Ramos (cell line): Measurements from ENCODE around the gene RREB1.

Source experiments
- in situ Hi-C: fragments of 300-500 bp; cut with MboI; formaldehyde crosslinking; loops from one replicate; pipeline ENCODE4 v1.14.3; 2022; ENCODE audit warnings: low sequenced_read_pairs; ENCODE audit not compliant: unreplicated experiment

The RREB1 gene

DNA sequence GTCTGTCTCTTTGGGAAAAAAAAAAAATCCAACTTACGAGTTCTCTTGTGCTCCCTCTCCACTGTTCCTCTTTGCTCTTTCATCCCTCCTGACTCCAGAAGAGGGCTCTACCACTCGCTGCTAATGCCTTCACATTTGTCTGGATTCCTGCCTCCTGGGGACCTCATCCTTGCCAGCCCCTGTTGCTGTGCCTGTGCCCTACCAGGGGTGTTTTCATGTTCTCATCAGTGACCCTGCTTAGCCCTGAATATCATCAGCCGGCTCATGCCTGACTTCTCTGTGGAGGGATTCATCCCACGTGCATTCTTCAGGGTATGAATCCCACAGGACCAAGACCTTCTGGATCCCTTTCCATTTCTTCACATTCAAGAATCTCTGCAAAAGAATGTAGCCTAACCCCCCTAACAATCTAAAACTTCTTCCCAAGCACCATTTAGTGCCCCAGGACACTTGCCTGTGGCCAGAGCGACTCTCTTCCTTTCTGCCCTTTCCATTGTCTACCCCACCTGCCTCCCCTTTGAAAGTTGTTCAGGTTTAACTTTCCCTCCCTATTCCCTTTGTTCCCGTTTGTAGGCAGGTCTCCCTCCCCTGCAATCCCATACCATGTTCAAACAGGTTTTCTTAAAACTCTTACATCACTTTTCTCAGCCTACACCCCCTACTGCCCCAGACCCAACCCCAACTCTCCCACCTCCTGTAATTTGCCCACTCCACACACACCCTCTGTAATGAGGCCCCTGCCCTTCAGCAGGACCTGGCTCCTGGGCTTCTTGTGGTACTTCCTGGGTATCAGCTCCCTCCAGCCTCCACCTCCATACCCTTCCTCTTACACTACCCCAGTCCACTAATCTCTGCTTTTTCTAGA lies 50.2 kb downstream of the RREB1 start:
- in situ Hi-C loops: no loop called here

DNA sequence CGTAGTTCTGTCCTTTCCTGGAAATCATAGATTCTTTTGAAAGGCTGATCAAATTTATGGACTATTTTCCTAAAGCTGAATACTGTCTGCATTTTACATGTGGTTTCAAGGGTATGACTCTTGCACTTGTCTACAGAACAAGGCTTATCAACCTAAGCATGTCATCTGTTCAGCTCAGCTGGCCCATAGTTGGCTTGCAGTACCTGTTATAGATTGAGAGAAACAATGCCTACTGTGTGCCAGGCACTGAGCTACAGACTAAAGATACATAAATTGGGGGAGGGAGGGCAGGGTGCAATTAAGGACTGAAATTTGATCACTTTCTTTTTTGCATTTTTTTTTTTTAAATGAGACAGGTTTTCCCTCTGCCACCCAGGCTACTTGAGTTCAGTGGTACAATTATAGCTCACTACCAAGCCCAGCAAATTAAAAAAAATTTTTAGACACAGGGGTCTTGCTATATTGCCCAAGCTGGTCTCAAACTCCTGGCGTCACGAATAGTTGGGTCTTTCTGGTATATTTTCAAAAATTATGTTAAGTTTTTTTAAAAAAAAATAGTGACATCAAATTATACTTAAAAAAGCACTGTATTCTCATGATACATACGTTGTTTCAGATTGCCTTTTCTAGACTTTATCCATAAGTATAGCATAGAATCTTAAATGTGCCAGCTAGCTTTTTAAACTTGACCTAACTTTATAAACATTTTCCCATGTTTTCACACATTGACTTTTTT lies 52.2 kb downstream of the RREB1 start:
- in situ Hi-C loops: no loop called here

DNA sequence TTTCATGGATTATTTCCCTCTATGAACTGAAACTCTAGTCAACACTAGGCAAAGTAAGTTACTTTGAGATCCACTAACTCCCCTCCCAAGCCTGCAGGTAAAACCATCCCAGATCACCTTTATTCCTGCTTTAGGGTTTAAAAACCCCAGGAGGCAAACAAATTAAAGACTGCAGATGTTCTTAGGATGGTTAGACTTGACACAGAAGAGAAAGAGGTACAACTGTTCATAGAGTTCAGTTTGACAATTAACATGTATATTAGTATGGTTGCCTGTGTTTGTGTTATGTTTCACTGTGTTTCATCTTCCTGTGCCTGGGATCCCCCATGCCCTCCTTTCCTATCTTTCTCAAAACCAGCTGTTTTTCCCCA lies 53.5 kb downstream of the RREB1 start:
- in situ Hi-C loops: no loop called here

DNA sequence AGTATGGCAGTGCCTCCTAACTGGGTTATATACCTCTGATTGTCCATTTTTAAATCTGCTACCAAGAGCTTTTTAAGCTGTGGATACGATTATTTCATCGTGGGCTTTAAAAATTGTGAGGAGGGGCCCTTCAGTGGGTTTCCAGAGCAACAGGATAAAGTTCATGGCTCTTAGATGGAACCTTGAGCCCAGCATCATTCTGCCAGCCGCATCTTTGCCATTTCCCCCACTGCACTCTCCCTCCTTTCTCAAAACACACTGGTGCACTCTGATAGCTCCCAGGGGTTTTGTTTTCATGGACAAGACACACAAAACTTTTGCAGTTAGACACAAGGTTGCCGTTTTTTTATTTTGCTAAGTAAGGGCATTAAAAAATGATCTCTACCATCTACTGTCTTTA lies 54.1 kb downstream of the RREB1 start:
- in situ Hi-C loops: no loop called here

DNA sequence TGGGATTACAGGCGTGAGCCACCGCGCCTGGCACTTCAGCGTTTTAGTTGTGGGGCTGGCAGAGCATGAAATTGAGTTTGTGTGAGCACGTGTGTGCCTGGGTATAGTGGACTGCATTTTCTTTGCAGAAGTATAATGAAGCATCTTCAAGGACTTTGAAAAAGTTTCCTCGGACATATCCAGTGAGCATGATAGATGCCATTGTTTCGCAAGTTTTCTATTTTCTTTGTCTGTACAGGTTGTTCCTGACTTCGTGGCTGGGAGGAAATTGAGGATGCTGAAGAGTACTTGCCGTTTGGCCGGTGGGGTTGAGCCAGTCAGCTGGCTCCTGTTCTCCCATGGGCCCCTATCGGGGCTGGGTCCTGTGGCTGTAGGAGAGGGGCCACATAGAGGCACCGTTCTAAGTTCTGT lies 55.9 kb downstream of the RREB1 start:
- in situ Hi-C loops: no loop called here

DNA sequence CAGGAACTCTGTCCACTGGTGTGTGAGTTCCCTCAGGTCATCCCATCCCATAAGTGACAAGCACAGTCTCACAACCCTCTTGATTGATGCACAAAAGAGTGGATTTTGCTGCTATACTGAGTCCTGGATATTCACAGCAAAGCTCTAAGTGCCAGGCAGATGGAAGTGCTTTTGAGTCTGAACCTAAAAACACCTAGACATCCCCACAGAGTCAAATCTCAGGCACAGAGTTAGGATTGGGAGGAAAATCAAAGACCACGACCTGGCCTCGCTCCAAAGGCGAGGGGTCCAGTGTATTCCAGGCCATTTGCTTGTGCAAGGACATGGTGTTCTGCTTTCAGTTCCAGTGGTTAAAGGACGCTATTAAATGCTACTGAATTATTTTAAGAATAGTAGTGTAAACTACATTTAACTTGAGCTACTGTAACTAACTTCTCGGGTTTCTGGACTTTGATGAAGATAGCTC lies 56.8 kb downstream of the RREB1 start:
- in situ Hi-C loops: no loop called here

DNA sequence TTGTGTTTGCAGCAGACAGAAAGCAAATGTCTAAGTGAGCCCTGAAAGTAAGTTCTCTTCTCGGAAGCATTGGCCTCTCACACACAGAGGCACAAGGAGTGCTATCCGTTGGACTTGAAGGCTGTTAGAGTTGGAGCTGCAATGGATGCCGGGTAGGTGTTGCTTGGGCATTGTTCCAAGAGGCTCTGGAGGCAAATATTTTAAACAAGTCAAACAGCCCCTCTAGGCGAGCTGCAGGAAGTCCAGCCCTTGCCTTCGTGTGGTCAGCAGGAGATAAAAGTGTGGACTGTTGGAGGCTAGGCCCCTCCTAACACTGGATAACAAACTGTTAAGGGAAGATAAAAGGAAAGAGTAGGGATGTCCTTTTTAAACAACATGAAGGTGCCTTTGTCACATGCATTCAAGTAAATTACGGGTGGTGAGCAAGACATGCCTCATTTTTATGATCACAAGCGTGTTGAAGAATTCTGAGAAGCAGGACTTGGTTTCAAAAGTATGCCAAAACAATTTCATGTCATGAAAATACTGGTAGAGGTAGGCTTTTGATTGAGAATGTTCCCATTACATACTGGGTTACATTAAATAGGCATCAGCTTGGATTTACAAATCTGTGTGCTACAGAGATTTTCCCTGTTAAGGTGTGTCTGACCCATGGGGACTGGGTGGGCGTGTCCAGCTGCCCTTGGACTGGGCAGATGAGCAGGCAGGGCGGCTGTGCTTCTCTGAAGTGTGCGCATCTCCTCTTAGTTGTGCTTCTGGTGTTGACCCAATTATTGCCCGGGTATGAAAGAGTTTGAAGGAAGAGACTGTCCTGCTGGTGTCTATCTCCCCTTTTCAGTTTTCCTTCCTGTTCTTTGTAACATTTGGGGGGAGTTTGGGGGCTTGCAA lies 57.5 kb downstream of the RREB1 start:
- in situ Hi-C loops: no loop called here

DNA sequence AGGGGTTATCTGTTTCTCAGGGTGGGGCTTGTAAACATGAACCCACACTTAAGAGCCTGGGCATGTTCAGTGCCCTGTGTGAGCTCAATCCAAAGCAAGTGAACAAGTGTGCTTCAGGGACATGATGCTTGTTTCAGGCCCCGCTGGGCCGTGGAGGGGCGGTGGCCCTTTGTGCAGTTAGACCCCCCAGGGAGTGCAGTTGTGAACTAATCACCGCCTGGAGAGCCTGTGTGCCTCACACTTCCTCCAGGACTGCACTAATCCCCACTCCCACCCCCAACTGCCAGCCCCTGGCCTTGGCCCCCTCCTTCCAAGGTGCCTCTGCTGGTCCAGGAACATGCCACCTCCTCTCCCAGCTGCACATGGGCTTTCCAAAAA lies 58.1 kb downstream of the RREB1 start:
- in situ Hi-C loops: no loop called here

DNA sequence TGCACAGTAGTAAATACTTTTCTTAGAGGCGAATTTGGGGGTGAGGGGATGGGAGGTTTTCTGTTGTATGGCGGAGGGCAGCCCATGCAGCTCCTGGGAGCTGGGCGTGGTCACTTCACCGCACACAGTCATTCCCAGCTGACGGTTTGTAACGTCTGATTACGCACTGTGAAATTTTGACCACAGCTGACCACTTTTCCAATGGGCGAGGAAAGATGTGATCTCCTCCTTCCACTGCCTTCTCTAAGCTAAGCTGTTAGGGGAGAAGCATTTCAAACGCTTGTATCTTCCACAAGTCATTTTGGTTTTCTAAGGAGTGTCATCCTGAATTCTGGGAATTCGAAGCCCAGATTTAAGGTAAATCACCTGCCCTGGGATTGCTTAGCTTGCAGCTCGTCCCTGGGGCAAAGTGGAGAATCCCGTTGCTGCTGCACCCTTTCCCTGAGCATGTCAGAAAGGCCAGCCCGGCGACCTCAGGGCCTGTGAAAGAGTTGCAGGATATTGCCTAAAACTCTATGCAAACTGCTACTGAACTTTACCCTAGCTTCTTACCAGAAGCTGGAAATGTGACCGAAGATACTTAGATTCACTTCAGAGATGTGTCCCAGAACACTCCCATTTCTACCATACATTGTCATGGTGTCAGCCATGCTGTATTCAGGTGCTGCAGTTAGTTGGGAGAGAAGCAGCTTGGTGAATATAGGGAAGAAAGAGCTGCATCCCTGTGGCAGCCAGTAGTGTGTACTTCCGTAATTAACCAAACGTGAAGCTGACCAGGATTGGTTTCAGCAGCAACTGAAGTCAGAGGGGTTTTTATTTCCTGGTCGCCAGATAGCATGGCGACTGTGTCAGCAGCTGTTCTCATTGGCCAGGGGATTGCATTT lies 58.9 kb downstream of the RREB1 start:
- in situ Hi-C loops: no loop called here

DNA sequence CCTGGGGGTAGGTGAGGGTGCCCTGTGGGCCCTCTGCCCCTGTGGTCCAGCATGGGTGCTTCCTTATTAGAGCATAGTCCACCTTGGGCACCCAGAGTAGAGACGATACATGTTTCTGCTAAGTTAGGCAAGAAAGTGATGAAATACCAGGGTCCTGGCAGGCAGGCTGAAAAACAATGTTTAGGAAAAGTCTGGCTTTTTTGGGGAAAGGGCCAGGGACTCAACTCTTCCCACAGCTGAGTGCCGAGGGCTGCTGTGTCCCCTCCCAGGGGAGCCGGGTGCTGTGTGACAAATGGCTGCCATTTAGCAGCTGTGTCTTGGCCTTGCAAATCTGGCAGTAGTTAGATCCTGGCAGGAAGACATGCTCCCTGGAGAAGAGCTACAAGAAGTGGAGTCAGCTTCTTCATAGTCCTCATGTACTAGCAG lies 61.5 kb downstream of the RREB1 start:
- in situ Hi-C loops: no loop called here

DNA sequence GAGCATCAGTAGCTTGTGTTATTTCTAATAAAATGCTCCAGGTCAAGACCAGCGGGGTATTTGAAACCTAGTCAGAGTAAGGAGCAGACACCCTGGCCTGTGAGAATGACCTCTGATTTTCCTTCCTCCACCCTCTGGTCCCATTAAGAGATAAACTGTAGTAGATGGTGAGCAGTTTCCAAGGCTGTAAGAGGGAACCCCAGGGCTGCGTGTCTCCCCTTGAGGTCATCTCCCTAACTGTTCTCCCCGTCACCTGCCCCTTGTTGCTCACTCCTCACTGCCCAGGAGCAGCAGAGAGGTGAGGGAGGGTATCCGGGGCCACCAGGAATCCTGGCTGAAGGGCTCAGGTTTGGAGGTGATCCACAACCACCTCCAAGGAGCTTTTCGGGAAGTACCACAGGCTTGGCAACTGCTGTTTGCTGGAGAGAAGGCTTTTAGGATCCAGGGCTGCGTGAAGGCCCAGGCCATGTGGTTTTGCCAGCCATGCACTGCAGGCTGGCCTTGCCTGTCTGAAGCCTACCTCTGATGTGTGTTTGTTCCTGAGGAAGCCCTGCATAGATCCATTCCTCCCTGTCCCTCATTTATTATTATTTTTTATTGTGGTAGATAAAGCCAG lies 62.5 kb downstream of the RREB1 start:
- in situ Hi-C loops: no loop called here

DNA sequence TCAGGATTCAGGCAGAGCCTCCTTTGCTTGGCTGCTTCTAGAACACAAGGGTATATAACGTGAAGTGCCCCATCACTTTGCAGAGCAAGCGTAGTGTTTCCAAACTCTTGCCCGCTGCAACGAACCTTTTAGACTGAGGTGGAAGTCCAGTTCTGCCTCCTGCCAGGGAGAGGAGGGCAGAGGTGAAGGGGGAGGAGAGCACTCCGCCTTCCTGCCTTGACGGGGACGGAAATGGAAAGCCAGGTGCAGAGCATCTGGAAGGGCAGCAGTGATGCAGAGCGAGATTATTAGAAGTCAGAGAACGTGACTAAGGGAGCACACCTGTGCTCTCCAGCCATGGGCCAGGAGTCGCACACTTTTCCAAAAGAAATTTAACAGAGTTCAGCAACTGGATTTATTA lies 63.4 kb downstream of the RREB1 start:
- in situ Hi-C loops: no loop called here

DNA sequence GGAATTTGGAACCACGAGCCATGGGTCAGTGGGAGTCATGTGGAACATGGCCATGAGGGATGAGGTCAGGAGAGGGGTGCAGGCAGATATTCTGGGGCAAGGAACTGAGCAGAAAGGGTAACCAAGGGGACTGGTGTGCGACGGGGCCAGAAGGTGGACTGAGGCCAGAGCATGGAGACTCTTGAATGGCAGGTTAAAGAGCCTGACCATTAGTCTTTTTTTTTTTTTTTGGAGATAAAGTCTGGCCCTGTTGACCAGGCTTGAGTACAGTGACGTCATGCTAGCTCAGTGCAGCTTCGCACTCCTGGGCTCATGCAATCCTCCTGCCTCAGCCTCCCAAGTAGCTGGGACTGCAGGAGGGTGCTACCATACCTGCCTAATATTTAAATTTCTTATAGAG lies 64.0 kb downstream of the RREB1 start:
- in situ Hi-C loops: no loop called here

DNA sequence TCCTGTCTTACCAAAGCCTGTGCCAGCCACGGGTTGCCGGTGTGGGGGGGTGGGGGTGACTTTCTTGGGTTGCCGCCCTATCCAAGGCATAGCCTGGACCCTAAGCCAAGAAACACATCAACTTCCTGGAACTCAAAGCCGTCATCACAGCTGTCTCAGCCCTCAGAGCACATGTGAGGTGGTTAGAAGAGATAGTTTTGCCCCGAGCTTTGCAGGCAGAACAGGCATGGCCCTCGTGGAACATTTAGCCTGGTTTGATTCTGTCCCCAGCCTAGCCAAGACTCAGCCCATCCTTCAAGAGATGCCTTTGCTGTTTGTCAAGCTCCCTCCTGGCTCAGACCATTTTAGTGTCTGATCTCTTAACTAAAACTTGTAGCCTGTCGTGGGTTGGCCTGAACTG lies 64.9 kb downstream of the RREB1 start:
- in situ Hi-C loops: no loop called here

DNA sequence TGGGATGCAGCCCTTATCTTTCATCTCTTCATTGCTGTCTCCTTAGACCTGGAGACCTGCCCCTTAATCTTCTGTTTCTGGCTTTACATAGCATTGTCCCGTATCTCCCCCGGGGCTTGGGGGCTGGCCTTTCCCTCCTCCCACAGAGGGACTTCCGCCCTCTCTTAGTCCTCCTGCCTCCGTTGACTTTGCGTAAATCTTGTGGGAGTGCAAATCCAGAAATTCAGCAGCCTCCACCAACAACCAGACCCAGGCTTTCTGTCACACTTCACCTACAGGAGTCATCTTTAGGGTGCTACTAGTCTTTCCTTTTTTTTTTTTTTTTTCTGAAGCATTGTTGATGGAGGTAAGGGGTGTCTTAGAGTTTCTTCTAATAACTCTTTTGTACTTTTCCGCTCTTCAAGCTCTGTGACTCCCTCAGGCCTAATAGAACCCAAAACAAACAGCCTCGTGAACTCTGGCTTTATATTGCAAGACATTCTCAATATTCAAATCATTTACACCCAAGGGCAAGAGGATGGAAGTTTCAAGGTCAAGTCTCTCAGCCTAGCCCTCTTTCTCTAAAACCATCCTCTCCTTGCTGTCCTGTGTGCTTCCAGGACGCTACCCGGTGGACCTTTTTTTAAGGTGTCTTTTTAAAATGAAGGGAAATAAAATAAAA lies 66.2 kb downstream of the RREB1 start:
- in situ Hi-C loops: no loop called here

DNA sequence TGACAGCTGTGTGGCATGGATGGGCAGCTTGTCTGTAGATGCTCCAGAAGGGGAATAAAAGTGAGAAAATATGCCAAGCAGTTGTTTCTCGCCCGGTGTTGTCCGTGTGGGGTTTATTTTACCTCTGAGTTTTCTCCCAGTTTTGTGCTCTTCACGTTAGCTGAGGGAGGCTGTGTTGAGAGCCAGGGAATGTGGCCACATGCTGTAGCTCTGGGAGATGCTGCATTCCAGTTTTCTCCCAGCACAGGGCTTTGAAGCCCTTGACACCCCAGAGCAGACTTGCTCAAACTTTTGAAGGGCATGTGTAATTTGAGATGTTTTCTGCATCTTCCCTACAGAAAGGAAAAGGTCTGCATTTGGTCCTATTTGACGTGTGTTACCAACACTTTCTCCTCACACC lies 67.7 kb downstream of the RREB1 start:
- in situ Hi-C loops: no loop called here

DNA sequence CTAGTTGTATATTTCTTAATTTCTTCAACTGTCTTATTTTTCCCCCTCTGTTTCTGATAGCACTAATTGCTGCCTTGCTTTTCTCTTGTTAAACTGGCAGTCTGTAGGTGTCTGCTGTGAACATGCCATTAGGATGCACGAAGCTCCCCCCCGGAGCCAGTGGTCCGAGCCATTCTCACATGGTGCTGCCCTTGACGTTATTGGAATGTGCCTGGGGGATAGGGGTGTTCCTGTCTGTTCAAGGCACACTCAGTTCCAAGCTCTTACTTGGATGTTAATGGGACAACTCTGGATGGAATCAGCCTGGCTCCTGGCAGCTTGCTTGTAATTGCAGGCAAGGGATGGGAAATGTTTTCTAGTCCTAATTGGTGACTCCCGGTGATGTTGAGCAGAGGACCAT lies 68.4 kb downstream of the RREB1 start:
- in situ Hi-C loops: no loop called here

DNA sequence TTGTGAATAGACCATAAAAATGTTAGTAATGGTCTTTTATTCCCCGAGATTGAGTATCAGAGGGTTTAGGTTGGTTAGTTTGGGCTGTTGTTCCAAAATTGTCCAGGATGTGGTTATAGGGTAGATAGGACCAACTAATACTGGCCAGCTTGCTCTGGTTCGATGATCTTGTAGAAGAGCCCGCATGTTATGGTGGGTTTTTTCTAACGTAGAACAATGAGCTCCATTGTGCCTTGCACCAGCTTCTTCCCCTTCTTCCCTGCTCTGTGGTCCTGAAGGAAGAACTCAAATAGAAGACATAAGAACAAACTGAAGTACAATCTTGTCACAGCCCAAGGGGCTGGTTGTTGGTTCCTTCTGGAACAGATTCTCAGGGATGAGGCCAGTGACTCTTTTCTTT lies 70.5 kb downstream of the RREB1 start:
- in situ Hi-C loops: no loop called here

DNA sequence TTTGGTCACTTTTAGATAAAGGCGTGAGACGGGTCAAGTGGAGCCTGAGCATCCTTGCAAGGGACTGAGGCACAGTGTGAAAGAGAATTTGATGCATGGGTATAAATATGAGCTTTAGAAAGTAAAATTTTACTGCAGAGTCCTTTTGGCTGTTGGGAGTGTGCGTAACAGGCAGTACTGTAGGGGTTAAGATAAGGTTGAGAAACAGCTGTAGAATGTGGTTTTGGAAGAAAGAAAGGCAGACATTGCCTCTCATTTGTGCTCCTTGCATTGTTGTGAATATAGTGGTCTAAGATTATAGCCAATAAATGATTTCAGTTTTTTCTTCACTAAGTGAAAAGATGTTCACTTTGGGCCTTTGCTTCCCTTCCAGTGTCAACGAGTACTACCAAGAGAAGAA lies 73.0 kb downstream of the RREB1 start:
- in situ Hi-C loops: no loop called here
